Sigmoid colon (tissue), 7 donors: ENCODE data around the gene RORB. TPM values are rescaled to one million over a fixed set of nuclear protein-coding genes. Genes with fewer than 3 reads are reported as not detected.

Experiments
- DNase-seq: peaks from one replicate; pipeline ENCODE4 v3.0.0-alpha.2; 2019
- H3K27ac ChIP-seq, 4 donors: fragments of 200-600 bp; sonication (generic); one replicate each; pipeline ENCODE4 v1.5.1; 2016 to 2019; ENCODE audit warnings: mild to moderate bottlenecking in 1 of 4
- H3K27me3 ChIP-seq, 3 donors: fragments of 200-600 bp; sonication (generic); one replicate each; pipeline ENCODE4 v1.5.1; 2019; ENCODE audit warnings: mild to moderate bottlenecking in 1 of 3
- H3K36me3 ChIP-seq, 4 donors: fragments of 200-600 bp; sonication (generic); one replicate each; pipeline ENCODE4 v1.5.1; 2016 to 2019
- H3K4me1 ChIP-seq, 4 donors: fragments of 200-600 bp; sonication (generic); one replicate each; pipeline ENCODE4 v1.5.1; 2017 to 2019
- H3K4me3 ChIP-seq, 4 donors: fragments of 200-600 bp; sonication (generic); one replicate each; pipeline ENCODE4 v1.5.1; 2017 to 2019; ENCODE audit warnings: mild to moderate bottlenecking in 2 of 4, moderate library complexity in 1 of 4
- H3K9me3 ChIP-seq, 4 donors: fragments of 200-600 bp in 3 of 4; sonication (generic) in 3 of 4; one replicate each; pipeline versions ENCODE4 v1.5.1 to v1.6.1; 2013 to 2019
- EP300 ChIP-seq, 4 donors: sonication (generic); formaldehyde crosslinking; IDR thresholded peaks; one replicate each; pipeline ENCODE4 v1.6.1; 2017; ENCODE audit warnings: antibody characterized with exemption in 4 of 4
- POLR2A ChIP-seq, 2 donors: fragments of 450-650 bp; IDR thresholded peaks; one replicate each; pipeline ENCODE4 v1.6.1; 2016; ENCODE audit warnings: antibody characterized with exemption in 2 of 2, mild to moderate bottlenecking in 2 of 2, moderate library complexity in 2 of 2
- POLR2AphosphoS5 ChIP-seq, 4 donors: sonication (generic); formaldehyde crosslinking; IDR thresholded peaks; one replicate each; pipeline ENCODE4 v1.6.1; 2017; ENCODE audit warnings: antibody characterized with exemption in 4 of 4
- WGBS, 2 donors: extraction: QIAGEN DNeasy Blood & Tissue Kit; methylation state at CpG; one replicate each; pipeline ENCODE4 v1.1.7; 2013; 5-methylcytosine and 5-hydroxymethylcytosine counted together
- intact Hi-C: fragments of 100-400 bp; cut with DNase I; formaldehyde crosslinking; loops from one replicate; pipeline ENCODE4 v1.15.1; 2023
- polyA plus RNA-seq, 3 donors: library from polyadenylated mRNA; stranded (reverse); fragments of 200-250 nt; gene quantifications; one replicate each; pipeline ENCODE4 v1.2.3, GENCODE V29; 2013
- total RNA-seq, 4 donors: library from RNA; depleted of rRNA; stranded (reverse); fragments of >200 nt; gene quantifications; one replicate each; pipeline ENCODE4 v1.1.0, GENCODE V29; 2016
- TF ChIP-seq, protein P1 (sequence below), 4 experiments: fragments of 450-650 bp in 3 of 4; fragments of 200-600 bp in 1 of 4; IDR thresholded peaks; one replicate each; pipeline ENCODE4 v1.5.1; 2016 to 2019; ENCODE audit warnings: antibody characterized with exemption in 4 of 4, mild to moderate bottlenecking in 3 of 4, moderate library complexity in 2 of 4
- donor health status: healthy with polysubstance abuse.
- donor health status: Bipolar disorder and iron deficiency.
- donor health status: healthy.

The RORB gene
- total and polyA plus RNA-seq, 7 donors = 0.03 to 1.9 (median 0.82) TPM; not detected in 2

DNA sequence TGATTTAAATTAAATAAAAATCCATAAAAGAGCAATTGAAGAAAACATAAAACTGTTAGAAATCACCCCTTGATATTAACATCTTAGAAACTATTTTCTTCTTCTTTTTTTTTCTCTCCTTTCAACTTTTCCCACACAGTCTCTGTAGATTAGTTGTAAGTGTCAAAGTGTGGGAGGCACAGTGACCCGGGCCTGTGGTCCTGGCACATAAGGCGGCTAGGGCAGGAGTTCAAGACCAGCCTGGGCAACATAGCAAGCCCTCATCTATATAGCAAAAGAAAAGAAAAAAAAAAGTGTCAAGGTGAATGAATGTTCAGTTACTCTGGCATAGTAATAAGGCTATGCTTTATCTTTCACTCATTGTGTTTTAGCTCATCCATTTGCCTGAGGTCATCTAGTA lies 14.2 kb downstream of the RORB start:
- no peak for TF ChIP-seq POLR2AphosphoS5 (IDR thresholded peaks at IDR 0.05)
- TF ChIP-seq EP300 (IDR thresholded peaks at IDR 0.05) = no peak
- TF ChIP-seq, protein P1, sequence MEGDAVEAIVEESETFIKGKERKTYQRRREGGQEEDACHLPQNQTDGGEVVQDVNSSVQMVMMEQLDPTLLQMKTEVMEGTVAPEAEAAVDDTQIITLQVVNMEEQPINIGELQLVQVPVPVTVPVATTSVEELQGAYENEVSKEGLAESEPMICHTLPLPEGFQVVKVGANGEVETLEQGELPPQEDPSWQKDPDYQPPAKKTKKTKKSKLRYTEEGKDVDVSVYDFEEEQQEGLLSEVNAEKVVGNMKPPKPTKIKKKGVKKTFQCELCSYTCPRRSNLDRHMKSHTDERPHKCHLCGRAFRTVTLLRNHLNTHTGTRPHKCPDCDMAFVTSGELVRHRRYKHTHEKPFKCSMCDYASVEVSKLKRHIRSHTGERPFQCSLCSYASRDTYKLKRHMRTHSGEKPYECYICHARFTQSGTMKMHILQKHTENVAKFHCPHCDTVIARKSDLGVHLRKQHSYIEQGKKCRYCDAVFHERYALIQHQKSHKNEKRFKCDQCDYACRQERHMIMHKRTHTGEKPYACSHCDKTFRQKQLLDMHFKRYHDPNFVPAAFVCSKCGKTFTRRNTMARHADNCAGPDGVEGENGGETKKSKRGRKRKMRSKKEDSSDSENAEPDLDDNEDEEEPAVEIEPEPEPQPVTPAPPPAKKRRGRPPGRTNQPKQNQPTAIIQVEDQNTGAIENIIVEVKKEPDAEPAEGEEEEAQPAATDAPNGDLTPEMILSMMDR (IDR thresholded peaks at IDR 0.05) = no peak
- no peak for TF ChIP-seq POLR2A (IDR thresholded peaks at IDR 0.05)
- intact Hi-C loops = no loop called here
- H3K4me1 ChIP-seq = no peaks in the 10 kb centered on the region
- no peaks in the 10 kb centered on the region for H3K27me3 ChIP-seq
- no peaks in the 10 kb centered on the region for H3K36me3 ChIP-seq
- DNase-seq = no peak
- no peak overlapping the region for H3K27ac ChIP-seq
- H3K9me3 ChIP-seq = no peaks in the 10 kb centered on the region
- H3K4me3 ChIP-seq = no peak overlapping the region
- WGBS, 2 donors = 85 to 93% methylated on average over 2 of the region's 2 CpGs

DNA sequence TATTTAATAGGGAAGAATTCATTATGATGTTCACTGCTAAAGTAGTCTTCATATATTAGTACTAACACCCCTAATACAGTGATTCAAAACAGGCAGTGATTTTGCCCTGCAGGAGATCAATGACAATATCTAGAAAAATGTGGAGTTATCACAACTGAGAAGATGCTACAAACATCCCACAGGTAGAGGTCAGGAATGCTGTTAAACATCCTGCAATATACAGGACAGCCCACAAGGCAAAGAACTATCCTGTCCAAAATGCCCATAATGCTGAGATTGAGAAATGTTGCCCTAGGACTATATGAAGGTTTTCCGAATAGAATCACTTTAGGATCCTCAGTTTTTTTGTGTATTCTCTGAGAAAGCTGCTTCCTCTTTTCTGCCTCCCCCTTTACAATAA lies 15.3 kb downstream of the RORB start:
- no peaks in the 10 kb centered on the region for H3K9me3 ChIP-seq
- WGBS, 2 donors = 89 to 91% methylated on average over 1 of the region's 1 CpG
- H3K4me3 ChIP-seq = no peak overlapping the region
- DNase-seq = no peak
- no peak overlapping the region for H3K27ac ChIP-seq
- intact Hi-C loops = no loop called here
- no peaks in the 10 kb centered on the region for H3K4me1 ChIP-seq
- TF ChIP-seq POLR2AphosphoS5 (IDR thresholded peaks at IDR 0.05) (no peak), POLR2A (IDR thresholded peaks at IDR 0.05) (no peak), EP300 (IDR thresholded peaks at IDR 0.05) (no peak)
- TF ChIP-seq, protein P1 (IDR thresholded peaks at IDR 0.05) = no peak
- no peaks in the 10 kb centered on the region for H3K36me3 ChIP-seq
- H3K27me3 ChIP-seq = no peaks in the 10 kb centered on the region

DNA sequence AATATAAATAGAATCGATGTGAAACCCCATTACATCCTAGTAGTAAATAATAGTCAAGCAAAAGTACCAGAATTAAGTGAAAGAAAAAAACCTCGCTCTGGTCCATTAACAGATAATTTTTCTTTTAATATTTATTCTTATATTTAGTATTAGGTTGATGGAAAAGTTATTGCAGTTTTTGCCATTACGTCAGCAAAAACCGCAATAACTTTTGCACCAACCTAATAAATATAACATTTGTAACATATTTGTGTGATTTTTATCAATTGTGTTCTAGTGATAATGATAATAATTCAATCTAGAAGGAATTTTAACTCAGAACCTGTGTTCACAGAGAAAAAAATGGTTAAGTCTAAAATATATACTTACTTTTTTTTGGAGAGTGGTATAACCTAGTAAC lies 16.1 kb downstream of the RORB start:
- intact Hi-C loops = no loop called here
- Histone ChIP-seq H3K4me3 (no peak overlapping the region), H3K27me3 (no peaks in the 10 kb centered on the region), H3K36me3 (no peaks in the 10 kb centered on the region), H3K4me1 (no peaks in the 10 kb centered on the region), H3K27ac (no peak overlapping the region), H3K9me3 (no peaks in the 10 kb centered on the region)
- no peak for DNase-seq
- TF ChIP-seq POLR2A (IDR thresholded peaks at IDR 0.05) (no peak), POLR2AphosphoS5 (IDR thresholded peaks at IDR 0.05) (no peak), EP300 (IDR thresholded peaks at IDR 0.05) (no peak)
- TF ChIP-seq, protein P1 (IDR thresholded peaks at IDR 0.05) = no peak
- WGBS, 2 donors = 84 to 91% methylated on average over 4 of the region's 4 CpGs

DNA sequence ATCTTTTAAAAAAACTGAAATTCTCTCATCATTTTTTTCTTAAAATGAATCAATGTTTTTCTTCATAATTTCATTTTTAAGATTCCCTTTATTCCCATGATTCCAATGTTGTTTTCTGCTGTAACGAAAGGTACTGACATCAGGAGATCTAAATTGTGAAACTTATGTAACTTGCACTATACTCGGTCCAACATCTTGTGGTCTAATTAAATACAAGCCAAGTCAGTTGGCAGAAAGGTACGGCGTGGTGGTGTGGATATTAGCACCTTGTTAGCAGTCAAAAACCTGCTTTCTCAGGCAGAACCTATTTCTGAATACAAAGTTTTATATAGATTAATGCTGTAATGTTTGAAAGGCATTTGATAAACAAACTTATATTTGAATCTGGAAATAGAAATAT lies 20.1 kb downstream of the RORB start:
- no peak for DNase-seq
- no peaks in the 10 kb centered on the region for H3K36me3 ChIP-seq
- H3K9me3 ChIP-seq = no peaks in the 10 kb centered on the region
- H3K27me3 ChIP-seq = no peaks in the 10 kb centered on the region
- no peak for TF ChIP-seq EP300 (IDR thresholded peaks at IDR 0.05)
- no peak for TF ChIP-seq POLR2A (IDR thresholded peaks at IDR 0.05)
- TF ChIP-seq, protein P1 (IDR thresholded peaks at IDR 0.05) = no peak
- no peak for TF ChIP-seq POLR2AphosphoS5 (IDR thresholded peaks at IDR 0.05)
- 83 to 87% methylated on average over 4 of the region's 4 CpGs for WGBS, 2 donors
- H3K27ac ChIP-seq = no peak overlapping the region
- no peaks in the 10 kb centered on the region for H3K4me1 ChIP-seq
- intact Hi-C loops = no loop called here
- no peak overlapping the region for H3K4me3 ChIP-seq

DNA sequence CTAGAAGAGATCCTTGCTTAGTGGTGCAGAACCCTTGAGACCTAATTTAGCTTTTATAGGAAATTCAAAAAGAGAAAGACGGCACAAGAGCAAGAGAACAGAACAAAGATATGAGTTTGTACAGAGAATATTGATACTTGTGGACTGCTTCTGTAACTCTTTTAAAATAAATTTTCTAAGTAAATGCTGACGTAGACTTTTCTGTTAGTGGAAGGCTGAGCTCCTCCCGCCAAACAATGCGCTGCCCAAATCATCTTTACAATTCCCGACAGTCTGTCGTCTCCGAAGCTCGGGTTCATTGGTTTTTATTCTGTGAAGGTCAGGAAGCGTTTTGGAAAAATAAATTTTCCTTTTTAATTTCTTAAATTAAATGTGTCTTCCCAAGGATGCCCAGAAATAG lies 22.3 kb downstream of the RORB start:
- intact Hi-C loops = no loop called here
- WGBS, 2 donors = 92 to 93% methylated on average over 9 of the region's 9 CpGs

More for the DNA sequence above, 22.3 kb downstream of the RORB start:
- Histone ChIP-seq H3K27ac (no peak overlapping the region), H3K9me3 (no peaks in the 10 kb centered on the region), H3K36me3 (no peaks in the 10 kb centered on the region), H3K4me1 (no peaks in the 10 kb centered on the region), H3K4me3 (no peak overlapping the region), H3K27me3 (no peaks in the 10 kb centered on the region)
- no peak for TF ChIP-seq POLR2AphosphoS5 (IDR thresholded peaks at IDR 0.05)
- no peak for TF ChIP-seq POLR2A (IDR thresholded peaks at IDR 0.05)
- no peak for TF ChIP-seq EP300 (IDR thresholded peaks at IDR 0.05)
- TF ChIP-seq, protein P1 (IDR thresholded peaks at IDR 0.05) = no peak
- DNase-seq = no peak
